Hematopoietic multipotent progenitor cell treated with erythropoietin and hydrocortisone succinate and interleukin-3 and kit ligand, for 8 days (in vitro differentiated cells): ENCODE results near the gene ADGRG6.
"Not testable (repeated sequence)": the region's sequence is repeated elsewhere in the genome, so short reads cannot be mapped to it uniquely, and the experiment has no call there.

Experiments used
- DNase-seq: peaks from one replicate; pipeline ENCODE4 v3.0.0-alpha.2; 2015

Gene ADGRG6

DNA sequence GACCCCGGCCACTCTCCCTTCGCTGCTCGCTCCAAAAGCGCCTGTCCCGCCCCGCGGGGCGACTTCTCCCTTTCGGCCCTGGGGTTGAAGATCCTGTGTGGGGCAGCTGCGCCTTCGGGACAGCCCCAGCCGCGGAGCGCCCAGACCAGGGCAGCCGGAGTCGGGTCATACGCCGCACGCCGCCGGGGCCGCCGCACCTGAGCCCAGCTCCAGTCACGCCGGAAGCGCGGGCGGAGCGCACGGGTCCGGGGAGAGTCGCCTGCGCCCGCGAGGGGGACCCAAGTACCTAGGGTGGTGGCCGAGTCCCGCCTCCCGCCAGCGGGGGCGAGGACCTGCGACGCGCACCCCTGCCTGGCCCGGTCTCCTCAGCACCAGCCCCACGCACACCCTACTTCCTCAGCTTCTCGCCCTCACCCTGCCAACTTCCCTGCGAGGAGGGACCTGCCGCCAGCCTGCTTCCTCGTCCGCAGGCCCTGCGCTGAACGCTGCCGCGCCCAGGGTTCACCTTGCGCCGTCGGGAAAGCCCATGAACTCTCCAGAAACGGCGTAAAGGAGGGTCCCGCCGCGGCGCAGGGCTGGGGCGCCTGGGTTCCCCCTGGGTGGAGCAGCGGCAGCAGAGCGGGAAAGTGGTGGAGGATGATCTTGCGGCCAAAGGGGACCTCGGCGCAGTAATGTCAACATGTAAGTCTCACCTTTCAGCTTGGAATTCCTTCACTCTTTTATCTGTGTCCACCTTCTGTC lies at the start of gene ADGRG6:
Gene ADGRG6, plus strand, starts transcription at position 357 of the 741 bp plus-strand sequence. Its CDS starts 323 bp downstream, at position 680.
- peak; percentile 24 for DNase-seq

DNA sequence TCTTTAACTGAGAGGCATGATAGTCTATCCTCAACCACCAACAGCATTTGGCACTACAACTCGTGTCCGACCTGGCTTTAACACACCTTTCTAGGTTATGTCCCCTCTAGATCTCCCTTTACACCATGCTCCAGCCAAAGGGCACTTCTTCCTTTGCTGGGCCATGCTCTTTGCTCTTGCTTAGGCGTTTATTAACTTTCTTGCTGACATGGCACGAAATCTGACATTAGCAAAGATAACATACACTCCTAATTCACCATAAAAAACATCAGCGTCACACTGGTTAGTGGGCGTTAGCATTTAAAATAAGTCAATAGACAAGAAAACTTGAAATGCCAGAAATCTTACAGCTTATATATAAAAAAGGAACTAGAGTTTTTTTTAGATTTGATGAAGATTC lies 47.3 kb upstream of the ADGRG6 start:
- no peak for DNase-seq

DNA sequence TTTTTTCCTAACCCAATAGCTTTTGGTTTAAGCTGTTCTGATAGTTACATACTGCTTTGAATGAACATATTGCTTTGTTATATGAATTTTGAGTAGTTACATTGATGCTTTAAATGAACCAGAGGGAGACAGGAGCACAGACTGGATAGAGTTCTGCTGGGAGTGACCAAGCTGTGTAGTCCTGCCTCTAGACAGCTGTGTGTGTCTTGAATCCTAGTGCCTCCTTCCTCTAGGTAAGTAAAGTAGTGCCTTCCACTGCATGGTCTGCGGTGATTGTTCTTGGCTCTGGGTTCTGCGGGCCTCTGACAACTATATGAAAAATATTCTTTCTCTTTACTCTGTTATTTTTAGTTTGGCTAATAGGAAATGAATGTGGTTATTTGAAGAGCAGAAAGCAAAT lies 46.0 kb upstream of the ADGRG6 start:
- no peak for DNase-seq

DNA sequence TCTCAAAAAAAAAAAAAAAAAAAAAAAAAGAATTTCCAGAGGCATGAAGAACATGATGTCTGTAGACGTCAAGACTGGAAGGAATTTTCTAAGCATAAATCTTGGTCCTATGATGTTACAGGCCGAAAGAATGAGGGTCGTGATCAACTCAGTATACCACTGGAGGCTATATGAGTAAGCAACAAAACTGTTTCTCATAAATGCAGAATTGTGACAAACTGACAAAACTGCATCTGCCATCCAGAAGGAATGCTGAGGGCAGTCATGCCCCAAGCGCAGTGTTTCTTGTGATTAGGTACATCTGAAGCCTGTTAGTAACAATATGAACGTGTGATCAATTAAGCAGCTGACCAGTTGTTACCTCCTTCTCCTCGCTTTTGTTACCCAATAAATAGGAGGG lies 43.5 kb upstream of the ADGRG6 start:
- DNase-seq = no peak

DNA sequence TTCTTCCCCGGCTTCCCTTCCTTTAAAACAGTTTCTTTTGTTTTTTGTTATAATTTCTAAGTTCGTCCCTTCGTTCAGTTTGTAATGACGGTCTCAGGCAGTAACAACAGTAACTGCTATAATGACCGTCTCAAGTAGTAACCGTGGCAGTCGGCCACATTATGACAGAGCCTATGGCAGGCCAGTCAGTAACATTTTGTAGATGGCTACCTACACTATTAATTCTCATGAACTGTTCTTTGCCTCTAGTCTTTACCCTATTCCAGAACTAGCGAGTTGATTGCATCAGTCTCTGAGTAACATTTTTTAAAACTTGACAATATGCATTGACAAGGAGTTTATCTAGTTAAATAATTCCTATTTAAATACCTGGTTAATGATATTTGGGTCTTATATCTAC lies 43.0 kb upstream of the ADGRG6 start:
- DNase-seq = no peak

DNA sequence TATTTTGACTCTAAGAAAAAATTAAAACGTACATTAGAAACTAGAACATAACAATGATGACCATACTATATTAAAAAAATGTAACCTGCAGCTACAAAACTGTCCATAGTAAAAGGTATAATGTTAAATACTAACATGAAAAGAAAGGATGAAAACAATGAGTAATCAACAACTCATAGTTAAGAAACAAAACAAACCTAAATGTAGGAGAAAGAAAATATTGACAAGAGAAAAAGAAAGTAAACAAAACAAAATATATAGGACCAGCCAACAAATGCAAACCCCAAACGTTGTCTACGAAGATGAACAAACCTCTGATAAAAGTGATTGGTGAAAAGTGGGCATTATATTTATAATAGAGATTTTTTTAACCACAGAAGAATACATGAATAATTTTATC lies 41.1 kb upstream of the ADGRG6 start:
- DNase-seq = no peak

DNA sequence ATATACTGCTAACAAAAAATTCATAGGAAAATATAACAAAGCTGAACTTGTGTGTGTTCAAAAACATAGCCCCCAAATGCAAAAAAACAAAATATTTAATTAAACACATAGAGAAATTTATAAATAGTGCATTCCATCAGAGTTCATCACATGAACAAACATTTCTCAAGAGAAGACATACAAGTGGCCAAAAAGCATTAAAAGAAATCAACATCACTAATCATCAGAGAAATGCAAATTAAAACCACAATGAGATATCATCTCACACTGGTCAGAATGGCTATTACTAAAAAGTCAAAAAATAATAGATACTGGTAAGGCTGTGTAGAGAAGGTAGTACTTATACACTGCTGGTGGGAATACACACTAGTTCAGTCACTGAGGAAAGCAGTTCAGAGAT lies 39.6 kb upstream of the ADGRG6 start:
- DNase-seq = no peak

DNA sequence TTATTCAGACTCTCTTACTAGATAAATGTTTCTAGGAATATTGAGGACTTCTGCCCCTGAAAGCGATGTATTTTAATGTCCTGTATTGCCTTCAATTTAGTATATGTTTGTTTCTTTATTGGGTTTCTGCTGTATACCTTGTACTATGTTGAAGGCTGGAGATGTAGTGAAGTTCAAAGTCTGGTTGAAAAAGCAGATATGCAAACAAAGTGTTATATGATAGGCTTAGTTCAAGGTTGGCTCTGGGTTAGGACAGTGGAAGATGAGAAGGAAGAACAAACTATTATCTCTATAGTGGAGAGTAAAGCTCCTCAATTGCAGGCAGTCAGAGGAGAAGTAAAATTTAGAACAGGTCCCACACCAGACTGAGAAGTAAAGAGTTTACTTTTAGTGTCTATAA lies 36.3 kb upstream of the ADGRG6 start:
- no peak for DNase-seq

DNA sequence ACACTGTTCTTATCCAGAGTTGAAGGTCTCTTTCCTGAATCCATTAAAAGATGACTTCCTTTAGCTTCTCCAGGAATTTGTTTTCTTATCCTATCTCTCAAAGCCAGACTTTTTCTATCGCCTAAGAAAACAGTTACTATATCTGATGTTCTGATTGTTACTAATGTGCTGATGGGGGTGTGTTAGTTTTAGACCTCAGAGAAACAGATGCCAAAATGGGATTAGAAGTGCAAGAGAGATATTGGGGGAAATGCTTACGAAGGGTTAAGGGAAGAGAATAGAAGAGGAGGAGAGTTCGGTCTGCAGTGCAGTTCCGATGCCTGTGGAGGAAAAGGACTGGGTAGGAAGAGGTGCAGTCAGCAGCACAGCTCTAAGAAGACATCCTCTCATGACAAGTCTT lies 35.7 kb upstream of the ADGRG6 start:
- DNase-seq = no peak

DNA sequence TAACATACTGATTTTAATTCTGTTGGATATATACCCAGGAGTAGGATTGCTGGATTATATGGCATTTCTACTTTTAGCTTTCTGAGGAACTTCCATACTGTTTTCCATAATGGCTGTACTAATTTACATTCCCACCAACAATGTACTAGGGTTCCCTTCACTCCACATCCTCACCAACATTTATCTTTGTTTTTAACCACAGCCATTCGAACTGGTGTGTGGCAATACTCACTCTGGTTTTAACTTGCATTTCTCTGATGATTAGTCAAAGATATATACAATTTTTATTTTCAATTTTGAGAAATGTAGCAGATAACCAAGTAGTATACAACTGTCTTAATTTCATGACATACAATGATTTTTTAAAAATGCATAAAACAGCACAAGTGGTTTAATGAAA lies 30.3 kb upstream of the ADGRG6 start:
- no peak for DNase-seq

DNA sequence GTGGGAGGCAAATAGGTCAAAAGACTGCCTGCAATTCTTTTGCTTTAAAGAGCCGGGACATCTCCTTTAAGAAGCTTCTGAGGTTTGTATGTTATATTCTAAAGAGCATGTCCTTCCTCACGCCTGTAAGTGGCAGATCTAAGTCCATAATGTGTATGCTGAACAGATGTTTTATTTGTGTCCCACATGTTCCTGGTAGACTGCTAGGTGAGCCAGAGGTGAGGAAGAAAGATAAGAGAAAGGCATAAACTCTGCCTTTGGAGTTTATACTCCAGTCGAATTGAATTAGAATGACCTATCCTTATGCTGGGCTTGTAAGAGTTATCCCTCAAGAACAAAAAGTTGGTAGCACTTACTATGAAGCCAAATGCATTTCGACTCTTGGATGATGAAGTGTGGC lies 27.2 kb upstream of the ADGRG6 start:
- DNase-seq = no peak

DNA sequence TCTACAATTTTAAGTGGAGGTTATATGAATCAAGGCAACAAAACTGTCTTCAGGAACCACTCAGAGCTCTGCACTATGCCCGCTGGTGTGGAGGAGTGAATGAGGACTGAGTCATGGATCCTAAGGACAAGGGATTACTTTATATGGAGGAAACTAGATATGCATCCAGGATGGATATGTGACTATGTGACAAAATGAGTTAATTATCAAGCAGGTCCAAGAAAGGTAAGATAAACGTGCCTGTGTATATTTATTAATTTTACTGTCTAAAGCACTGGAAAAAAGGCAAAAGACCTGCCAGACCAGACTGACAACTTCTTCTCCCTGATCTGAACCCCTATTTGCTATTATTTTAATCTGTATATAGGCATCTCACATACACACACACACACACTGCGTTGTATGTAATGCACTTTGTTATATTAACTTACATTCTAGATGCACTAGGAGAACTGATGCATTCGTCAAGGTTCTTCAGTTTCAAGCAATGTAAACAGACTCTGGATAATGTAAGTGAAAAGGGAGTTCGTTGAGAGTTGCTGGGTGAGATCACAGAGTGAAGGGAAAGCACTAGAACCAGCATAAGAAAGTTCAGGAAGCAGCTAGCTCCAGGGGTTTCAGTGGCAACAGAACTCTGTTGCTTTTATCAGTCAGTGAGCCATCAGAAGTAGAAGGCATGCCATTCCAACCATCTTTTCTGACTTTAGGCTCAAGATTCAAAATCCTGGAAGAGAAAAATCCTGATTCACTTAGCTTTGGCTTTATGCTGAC lies 26.4 kb upstream of the ADGRG6 start:
- DNase-seq = no peak

DNA sequence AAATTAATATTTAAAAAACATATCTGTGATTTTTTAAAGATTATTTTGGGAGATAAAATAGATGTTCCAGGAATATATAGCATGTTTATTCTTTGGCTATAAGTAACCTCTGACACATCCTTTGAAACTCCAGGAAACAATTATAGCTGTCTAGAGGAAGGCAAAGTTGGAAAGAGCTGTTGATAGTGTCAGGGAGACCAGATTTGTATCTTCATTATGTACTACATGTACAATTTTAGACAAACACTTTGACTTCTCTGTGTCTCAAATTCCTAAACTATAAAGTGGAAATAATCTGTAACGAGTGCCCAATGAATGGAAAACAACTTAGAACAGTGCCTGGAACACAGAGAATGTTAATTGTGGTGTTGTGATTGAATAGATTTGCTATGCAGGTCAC lies 25.6 kb upstream of the ADGRG6 start:
- DNase-seq = no peak

DNA sequence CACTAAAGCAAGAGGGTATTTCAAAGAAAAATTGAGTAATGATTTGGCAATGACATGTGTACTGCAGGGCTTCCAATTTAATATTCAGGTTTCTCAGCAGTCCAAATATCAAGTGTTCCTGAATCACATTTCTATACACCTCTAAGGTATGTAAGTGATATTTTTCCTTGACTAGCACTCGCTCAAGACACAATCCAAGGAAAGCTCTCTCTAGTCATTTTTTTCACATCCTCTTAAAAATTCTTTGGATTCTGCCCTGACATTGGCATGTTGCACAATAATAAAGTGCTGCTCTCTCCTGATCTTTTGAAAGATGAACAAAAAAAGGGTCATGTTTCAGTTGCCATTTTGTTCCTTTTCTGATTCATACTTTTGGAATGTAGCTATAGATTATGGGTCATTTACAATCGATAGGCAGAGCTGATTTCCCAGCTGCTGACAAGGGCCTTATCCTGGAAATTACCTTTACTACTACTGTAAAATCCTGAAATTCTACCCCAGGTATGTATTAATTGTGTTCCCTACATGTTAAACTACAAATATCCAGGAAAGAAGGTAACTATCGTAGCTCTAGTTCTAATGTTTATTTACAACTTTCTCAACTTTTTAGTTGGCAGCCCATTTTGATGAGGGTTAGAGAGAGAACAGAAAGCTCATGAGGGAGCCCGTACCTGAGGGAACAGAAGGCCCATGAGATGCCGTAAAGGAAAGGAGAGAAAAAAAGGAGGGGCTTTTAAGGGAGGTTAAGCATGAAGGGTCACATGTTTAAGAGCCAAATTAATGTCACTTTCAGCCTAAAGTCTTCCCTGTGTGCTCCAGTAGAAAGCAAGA lies 22.2 kb upstream of the ADGRG6 start:
- DNase-seq = no peak

DNA sequence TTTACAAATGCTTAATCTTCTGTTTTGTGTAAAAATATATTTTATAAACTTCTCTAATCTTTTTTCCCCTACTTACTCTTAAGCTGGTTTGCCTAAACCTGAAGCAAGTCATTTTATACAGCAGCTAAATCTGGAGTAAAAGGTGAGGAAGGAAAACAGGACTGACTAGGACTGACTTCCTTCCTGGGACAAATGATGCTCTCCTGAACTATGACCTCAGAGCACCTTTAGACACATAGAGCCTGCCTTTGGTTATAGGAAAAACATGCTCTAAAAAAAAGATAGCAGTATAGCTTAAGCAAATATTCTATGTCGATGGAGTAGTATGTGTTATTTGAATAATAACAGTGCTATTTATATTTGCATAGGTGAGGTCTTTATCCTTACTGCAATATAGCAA lies 21.5 kb upstream of the ADGRG6 start:
- no peak for DNase-seq

DNA sequence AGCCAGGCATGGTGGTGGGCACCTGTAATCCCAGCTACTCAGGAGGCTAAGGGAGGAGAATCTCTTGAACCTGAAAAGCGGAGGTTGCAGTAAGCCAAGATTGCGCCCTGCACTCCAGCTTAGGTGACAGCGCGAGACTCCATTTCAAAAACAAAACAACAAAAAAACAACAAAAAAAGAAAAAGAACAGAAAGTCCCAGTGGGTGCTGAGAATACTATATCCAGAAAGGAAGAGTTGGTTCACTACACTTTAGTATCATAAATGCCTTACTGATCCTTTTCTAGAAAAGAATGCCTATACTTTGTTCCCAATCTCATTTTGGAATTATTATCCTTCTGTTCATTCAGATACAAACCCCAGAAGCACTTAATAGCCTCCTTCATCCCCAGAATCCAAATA lies 20.9 kb upstream of the ADGRG6 start:
- no peak for DNase-seq

DNA sequence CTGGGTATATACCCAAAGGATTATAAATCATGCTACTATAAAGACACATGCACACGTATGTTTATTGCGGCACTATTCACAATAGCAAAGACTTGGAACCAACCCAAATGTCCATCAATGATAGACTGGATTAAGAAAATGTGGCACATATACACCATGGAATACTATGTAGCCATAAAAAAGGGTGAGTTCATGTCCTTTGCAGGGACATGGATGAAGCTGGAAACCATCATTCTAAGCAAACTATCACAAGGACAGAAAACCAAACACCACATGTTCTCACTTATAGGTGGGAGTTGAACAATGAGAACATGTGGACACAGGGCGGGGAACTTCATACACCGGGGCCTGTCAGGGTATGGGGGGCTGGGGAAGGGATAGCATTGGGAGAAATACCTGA lies 18.7 kb upstream of the ADGRG6 start:
- DNase-seq = not testable (repeated sequence)

DNA sequence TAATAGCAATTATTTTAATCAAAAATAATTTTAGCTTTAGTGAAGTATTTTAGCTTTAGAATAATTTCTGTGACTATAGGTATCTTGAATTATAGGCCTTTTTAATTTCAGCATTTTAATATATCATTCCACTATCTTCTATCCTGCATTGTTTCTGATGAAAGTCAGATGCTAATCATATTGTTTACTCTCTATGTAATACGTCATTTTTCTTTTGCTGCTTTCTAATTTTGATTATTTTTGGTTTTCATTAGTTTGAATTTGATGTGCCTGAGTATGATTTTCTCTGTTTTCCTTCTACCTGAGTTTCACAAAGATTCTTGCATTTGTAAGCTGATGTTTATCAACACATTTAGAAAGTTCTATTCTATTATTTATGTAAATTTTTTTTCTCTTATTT lies 17.4 kb upstream of the ADGRG6 start:
- DNase-seq = no peak

DNA sequence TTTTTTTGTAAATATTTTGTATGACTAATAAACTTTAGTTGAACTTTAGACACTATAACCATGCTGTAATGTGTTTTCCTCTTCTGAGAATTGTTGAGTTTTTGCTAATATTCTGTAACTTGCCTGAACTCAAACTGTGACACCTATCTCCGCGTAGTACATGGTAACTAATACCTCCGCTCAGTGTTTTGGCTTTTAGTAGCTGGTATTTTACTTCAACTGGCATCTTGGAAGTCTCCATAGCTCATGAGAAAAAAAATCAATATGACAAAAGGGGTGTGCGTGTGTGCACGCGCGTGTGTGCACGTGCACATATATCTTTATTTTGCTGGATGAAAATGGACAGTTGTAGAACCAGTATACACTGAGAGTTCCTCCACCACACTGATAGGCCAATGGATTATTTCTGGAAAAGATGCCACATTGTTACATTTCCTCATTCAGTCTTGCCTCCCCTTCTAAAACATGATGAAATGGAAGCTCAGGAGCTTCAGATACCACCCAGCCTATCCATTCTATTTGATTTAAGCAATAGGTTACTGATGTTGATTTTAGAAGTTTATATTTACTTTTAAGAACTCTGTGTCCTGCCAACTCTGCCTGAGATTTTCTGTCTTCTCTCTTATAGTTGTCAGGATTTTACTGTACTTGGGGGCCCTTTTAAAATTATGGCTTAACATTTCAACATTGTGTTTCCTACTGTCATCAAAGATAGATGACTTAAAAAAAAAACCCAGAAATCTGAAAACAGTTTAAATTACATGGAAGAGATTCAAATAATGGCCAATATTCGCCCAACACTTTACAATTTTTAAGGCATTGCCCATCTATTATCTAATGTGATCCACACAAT lies 16.3 kb upstream of the ADGRG6 start:
- DNase-seq = no peak

DNA sequence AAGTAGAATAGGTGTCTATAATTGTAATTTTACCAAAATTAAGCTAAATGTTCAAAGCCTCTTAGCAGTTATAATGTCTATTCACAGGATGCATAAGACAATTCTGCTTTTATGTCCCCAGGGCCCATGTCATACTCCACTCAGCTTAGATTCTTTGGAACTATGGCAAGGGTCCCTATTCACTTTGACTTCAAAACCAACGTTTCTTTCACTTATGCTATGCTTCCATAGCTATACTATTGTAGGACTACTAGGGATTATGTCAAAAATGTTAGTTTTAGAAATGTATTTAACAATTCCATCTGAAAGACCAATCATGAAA lies 15.8 kb upstream of the ADGRG6 start:
- no peak for DNase-seq

DNA sequence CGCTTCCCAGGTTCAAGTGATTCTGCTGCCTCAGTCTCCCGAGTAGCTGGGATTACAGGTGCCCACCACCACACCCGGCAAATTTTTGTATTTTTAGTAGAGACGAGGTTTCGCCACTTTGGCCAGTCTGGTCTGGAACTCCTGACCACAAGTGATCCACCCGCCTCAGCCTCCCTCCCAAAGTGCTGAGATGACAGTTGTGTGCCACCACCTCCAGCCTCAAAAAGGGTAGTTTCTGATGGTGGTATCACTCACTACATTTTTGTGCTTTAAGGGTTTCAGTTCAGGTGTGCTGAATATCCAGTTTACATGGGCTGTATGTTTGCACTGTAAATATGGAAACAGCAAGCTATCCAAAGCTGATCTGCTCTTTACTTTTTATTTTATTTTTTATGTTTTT lies 12.1 kb upstream of the ADGRG6 start:
- DNase-seq = no peak

DNA sequence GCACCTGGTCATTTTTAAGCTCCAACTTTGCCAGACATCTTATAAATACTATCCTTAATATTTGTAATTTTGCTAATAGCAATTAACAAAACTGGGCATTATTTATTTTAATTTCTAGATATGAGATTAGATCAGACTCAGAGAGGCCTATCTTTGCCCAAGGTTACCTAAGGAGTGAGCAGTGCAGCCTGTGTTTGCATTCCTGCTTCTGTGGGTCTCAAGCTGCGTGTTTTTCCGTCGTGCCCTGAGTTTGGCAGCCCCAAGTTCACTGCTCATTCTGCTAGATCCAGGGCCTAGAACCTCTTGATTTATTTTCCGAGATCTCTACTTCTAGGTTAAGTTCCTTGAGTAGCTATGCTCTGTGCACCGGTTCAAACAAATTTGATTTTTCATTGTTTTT lies 11.0 kb upstream of the ADGRG6 start:
- DNase-seq = no peak

DNA sequence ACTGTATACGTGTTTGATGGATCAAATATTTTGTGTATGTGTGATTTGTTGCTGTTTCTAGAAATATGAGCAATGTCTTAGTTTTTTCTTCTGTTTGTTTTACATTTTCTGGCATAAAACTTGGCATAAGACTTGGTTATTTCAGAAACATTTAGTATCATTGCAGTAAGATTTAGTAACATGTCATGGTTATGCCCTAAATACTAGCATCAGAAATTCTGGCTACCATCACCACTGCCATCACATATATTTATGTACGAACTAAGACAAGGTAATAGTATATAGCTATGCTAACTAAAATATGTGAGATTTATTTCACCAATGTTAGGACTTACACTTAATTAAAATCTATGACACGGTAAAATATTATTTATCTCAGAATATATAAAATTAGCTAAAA lies 10.3 kb upstream of the ADGRG6 start:
- no peak for DNase-seq
